GM19397 (cell line): ENCODE results near the gene EML2.
"Not testable (repeated sequence)": the region's sequence is repeated elsewhere in the genome, so short reads cannot be mapped to it uniquely, and the experiment has no call there.

ENCODE experiments used
- ATAC-seq: cut with Tn5 transposase; IDR thresholded peaks from one replicate; pipeline ENCODE4 v1.9.1; 2021; ENCODE audit warnings: mild to moderate bottlenecking, moderate library complexity; ENCODE audit not compliant: unreplicated experiment

EML2 gene

DNA sequence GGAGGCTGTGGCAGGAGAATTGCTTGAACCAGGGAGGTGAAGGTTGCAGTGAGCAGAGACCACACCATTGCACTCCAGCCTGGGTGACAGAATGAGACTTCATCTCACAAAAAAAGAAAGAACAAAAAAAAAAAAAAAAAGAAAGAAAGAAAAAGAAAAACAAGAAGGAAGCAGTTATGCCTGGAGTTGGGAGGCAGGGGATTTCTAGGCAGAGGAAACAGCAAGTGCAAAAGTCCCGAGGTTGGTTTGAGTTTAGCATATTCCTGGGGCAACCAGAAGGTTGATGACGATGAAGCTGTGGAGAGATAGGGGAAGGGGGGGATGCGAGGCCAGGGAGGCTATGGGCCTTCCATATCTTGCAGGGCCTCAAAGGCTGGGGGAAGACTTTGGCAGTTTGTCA is 11.5 kb upstream of the EML2 start:
- no peak for ATAC-seq

DNA sequence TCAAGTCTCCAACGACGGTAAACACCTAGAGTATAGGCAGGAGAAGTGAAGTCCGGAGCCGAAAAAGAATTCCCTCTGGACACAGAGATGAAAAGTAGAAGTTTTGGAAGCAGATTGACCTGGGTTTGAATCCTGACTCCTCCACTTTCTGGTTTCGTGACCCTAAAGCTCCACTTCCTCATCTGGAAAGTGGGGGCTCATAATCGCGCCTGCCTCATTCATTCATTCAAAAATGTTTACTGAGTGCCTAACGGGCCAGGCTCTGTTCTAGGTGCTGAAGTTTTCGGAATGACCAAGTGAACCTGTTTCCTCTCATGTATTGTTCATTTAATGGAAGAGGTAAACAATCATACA is 7.1 kb upstream of the EML2 start:
- ATAC-seq = no peak

DNA sequence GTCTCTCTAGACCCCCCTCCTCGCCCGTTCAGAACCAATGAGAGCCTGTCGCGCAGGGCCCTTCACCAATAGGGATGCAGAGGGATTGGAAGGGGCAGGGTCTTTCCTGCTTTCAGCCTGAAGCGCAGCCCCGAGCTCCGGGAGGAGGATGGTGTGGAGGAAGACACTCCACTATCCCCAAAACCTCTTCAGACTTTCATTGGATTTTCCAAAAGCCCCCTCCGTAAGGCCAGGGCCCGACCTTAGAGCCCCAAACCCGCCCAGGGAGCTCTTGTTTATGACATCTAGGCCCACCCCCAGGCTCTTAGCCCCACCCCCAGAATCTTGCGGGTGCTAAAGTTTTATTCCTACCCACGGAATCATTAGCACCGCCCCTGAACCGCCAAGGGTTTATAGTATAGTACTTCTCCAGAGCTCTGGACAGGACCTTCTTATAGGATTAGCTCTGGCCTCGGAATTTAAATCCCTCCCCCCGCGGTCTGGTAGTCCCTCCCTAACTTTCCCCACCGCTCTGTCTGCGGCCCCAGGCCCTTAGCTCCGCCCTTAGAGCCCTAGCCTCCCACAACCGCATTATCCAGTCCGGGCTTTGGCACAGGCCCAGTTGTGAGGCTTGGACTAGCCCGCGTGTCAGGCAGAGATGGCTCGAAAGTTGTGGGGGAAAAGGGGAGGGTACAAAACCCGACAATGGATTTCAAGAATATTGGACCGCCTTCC is 6.6 kb upstream of the EML2 start:
- peak; percentile 30 for ATAC-seq

DNA sequence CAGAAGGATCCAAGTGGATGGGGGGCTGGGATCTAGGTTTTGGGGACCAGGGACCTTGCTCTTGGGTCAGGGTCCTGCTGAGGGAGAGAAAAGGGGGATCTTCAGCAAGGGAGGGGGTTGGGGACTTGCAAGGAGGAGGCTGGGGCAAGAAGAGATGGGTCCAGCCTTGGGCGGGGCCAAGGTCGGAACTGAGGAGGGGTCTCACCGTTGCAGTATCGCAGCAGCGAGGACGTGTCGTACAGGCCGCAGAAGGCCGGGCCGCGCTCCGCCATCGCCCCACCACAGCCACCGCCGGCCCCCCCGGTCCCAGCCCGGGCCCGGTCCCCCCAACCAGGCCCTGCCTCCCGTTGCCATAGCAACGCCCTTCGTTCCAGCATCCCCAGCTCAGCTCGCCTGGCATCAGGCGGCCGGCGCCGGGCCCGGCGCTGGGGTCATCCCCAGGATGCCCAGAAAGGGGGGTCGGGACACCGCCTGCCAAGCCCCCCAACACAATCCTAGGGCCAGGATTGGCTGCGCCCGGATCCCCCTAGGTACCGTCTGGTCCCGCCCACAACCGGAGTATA is 6.0 kb upstream of the EML2 start:
- no peak for ATAC-seq

DNA sequence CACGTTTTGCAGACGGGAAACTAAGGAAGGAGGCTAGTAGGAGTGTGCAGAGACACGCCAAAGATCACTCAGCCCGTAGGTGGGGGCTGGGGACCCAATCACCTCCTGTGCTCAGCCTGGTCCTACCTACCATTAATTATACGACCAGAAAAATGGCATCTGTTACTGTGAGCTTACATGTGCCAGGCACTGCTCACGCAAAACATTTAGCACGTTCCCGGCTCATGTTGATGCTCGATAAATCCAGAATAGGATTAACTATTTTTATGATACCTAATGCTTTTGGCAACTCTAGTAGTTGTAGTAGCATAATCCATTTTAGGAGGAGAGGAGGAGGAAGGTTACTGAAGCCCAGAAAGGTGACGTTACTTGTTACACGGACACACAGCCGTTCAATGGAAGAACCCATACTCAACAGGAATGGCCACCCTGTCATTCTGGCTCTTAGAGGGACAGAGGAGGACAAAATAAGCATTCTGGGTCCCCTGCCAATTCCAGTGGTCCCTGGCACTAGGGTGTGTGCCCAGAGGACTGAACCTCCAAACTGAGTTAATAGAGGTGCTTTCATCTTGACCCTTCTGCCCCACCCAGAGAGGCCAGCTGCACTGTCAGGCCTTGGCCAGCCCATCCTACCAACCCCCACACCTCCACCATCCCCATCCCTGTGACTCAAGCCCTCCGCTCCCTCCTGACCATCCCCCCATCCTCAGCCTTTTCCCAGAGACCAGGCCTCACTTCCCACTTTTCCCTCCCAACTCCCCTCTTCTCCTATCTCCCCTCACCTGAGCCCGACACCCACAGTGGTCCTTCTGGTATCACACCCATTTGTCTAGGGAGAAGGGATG is 5.0 kb upstream of the EML2 start:
- no peak for ATAC-seq

DNA sequence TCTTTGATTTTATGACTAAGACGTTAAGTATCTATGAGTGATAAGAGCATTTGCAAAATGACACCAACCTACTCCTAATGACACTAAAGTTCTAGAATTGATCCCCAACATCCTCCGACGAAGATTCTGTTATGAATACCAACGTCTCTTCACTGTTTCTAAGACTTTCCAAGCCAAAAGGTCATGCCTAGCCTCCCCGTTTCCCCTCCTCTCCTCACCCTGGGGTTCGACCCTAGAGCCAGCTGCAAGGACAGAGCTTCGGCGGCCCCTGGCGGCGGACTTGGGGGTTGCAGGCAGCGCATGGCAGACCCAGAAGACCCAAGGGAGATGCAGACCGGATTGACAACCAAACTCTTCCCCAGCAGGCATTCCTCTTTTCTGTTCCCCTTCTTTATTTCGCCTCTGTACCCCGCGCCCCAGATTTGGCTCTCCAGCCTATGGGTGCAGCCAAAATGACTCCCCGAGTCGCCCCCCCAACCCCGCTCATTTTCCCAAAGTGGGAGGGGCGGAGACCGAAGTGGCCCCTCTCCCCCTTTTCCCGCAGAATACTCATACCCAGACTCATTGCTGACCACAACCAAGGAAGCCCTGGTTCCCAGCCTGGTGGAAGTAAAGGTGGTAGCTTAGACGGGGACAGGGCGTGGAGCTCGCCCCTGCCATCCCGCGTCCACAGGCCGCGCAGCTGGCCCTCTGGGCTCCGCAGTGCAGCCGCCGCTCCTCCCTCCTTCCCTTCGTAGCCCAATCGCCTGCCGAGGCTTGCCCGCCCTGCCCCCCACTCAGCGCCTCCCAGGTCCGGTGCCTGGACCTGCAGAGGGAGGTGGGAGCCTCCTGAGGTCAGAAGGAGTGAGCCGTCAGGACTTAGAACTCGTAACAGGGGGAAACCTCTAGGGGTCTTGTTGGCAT is 4.1 kb upstream of the EML2 start:
- no peak for ATAC-seq

DNA sequence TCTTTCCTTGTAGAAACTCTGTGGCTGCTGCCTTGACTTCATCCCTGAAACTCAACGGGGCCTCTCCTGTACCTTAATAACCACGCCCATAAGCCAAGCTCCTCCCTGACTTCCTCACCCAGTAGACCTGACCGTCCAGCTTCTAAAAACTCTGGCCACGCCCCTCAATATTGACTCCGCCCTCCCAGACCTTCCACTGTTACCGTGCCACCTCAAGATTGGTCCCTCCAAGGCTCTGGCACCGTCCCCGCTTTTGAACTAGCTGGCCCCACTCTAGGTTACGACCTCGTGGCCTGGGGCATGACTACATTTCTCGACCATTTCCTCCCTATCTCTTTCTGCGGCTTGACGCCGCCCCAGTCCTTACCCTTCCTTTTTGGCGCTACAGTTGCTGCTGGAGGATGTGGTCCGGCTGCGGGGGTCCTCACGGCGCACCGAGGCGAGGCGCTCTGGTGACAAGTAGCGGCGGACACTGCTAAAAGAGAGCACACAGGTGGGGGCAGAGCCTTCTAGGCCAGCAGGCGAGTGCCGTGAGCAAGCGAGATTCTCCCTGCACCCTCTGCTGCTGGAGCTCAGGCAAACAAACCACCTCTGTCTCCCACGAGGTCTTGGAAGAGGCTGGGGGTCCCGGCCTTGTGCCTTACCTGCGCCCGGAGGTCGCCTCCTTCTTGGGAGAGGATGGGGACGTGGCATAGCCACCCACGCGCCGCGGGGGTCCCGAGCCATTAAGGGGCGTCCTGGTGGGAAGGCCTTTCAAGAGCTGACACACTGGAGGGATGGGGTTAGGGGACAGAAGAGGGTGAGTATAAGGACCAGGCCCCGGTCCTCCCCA is 2.3 kb upstream of the EML2 start:
- peak; percentile 34 for ATAC-seq

DNA sequence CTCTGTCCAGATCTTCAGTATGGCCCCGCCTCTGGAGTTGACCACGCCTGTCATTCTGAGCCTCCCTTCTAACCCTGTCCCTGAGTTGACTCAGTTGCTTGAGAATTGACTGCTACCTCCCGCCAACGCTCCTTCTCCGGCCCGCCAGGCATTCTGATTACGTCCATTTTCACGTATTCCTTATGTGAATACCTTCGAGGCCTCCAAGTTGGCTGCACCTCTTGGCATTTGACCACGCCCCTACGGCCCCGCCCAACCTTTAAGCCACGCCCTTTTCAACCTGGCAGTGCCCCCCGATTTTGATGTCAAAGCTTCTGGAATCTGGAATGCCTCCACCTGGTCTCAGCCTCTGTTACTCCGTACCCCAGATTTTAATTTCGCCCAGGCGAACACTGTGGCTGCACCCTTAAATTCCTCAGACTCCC is 1.7 kb upstream of the EML2 start:
- no peak for ATAC-seq

DNA sequence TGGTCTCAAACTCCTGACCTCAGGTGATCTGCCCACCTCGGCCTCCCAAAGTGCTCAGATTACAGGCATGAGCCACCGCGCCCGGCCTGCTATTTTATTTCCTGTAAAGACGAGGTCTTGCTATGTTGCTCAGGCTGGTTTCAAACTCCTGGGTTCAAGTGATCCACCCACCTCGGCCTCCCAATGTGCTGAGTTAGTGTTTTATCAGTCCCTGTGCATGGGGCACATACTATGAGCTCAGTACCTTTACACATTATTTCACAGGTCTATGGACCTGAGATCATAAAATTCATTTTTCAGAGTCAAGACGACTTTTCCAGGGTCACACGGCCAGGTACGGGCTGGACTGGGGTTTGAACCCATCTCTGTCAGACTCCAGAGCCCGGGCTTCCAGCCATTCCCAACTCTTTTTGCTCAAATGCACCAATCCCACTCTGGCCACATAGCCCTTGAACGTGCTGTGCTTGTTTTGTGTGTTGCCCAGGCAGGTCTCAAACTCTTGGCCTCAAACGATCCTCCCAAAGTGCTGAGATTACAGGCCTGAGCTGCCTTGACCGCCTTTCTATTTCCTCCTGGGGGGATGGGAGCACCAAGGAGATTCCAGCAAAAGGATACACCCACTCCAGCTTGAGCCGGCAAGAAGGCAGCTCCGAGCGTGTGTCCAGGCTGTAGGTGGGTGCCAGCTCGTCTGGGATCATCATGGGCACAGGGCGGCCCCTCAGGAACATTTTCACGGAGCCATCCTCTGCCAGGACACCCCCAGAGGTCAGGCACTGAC is 1.1 kb downstream of the EML2 start:
- no peak for ATAC-seq

DNA sequence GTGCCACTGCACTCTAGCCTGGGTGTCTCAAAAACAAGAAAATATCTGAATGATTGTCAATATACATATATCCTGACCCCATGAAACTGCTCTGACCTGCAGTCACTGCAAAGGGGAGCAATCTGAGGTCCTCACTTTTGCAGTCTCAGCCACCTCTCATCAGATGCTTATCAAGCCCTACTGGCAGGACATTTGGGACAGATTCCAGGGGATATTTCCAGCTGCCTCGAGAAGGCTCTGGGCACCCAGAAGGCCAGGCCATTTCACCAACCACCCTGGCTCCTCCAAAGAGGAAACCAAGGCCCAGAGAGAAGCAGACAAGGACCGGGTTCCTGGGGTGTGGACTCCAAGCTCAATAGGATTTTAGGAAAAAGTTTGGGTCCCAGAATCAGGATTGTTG is 2.3 kb downstream of the EML2 start:
- ATAC-seq = no peak

DNA sequence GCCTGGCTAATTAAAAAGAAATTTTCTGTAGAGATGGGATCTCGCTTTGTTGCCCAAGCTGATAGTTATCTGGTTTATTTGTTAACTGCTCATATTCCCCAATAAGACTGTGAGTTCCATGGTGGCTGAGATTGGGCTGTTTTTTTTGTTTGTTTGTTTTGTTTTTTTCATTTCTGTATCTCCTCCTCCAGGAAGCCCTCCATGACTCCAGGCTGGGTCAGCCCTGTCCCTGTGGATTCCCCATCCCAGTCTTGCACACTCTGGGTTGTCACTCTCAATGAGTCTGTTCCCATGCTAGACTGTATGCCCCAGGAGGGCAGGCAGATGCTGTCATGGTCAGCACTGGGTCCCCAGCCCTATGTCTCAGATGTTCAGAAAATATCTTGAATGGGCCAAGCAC is 2.9 kb downstream of the EML2 start:
- ATAC-seq = no peak

DNA sequence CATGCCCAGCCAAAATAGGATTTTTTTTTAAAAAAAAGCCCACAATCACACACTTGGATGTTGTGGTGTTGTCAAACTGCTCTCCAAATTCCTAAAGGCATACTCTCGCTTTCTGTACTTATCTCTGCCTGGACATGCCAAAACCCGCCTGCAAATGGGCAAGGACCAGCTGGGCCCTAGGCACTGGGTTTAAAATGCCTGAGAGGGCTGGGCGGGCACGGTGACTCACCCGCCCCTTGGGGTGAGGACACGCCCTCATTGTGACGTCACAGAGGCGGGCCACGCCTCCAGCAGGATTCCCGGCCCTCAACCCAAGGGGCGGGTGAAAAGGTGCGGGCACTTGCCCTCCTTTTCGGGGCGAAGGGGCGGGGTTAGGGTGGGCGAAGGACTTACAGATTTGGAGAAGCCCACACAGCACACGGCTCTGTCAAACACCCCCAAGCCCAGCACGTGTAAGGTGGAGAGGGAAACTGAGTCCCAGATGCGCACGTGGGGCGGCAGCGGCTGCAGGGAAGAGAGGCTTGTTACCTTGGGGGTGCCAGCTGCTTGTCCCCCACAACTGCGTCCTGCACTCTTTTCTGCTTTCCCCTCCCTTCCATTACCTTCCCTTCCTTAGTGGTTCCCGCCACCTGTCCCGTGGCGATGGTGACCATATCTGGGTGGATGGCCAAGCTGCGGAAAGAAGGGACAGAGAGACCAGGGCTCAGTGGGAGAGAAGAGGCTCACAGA is 6.6 kb downstream of the EML2 start:
- no peak for ATAC-seq

DNA sequence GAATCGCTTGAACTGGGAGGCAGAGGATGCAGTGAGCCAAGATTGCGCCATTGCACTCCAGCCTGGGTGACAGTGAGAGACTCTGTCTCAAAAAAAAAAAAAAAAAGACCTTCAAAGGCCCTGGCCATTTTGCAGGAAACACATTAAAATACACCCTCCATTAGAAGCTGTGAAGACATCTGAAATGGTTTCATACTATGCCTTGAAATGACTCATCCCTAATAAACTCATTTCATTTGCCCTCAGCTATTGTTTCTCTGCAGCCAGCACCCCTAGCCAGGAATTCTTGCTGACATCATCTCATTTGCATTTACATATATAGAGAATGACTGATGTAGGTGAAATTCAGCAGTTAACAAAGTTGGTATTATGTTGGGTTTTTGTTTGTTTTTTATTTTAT is 8.7 kb downstream of the EML2 start:
- ATAC-seq = no peak

DNA sequence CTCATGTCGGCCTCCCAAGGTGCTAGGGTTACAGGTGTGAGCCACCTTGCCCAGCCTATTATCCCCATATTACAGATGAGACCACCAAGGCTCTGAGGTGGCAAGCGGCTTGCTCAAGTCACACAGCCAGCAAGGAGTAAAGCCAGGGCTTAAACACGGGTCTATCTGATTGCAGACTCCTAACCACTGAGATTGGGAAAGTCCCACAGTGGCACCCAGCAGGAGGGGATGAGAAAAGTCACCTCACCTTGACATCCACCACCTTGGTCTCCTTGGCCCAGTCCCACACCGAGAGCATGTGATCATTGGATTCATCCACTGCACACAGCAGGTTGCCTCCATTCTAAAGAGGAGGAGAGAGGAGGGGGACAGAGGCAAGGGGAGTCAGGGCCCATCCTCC is 9.5 kb downstream of the EML2 start:
- no peak for ATAC-seq

DNA sequence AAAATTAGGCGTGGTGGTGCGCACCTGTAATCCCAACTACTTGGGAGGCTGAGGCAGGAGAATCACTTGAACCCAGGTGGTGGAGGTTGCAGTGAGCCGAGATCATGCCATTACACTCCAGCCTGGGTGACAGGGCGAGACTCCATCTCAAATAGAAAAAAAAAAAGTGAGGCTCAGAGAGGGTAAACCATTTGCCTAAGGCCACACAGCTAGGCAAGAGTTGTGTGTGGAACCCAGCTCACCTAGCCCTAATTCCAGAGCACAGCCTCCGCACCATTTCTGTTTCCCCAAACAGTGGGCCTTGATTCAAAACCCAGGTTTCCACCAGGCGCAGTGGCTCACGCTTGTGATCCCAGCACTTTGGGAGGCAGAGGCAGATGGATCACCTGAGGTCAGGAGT is 11.0 kb downstream of the EML2 start:
- ATAC-seq = not testable (repeated sequence)

DNA sequence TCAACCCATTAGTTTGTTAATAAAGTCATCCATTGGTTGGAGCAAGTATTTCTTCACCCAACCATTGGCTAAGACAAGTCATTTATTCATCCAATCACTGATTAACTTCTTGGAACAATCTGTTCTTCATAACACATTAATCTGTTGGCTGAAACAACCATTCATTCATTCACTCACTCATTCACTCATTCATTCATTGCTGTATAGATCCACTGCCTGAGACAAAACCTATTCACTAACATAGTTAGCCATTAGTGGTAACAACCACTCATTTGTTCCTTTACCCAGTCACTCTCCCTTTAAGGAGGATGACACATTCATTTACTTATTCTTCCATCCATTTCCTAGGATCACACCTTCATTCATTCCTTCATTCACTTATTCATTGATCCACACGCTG is 15.2 kb downstream of the EML2 start:
- ATAC-seq = no peak

DNA sequence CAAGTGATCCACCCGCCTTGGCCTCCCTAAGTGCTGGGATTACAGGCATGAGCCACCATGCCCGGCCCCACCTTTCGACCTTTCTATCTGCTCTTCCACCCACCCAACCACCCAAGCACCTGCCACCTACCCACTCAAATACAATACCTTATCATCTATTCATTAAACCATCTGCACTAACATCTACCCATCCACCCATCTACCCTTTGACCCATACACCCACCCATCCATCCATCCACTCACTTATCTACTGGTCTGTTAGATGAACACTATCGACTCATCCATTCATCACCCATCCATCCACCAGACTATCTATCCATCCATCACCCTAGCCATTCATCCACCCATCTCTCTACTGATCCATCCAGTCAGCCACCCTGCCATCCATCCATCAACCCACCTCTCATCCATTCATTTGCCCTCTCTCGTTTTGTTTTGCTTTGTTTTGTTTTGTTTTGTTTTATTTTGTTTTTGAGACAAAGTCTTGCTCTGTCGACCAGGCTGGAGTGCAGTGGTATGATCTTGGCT is 17.2 kb downstream of the EML2 start:
- ATAC-seq = no peak

DNA sequence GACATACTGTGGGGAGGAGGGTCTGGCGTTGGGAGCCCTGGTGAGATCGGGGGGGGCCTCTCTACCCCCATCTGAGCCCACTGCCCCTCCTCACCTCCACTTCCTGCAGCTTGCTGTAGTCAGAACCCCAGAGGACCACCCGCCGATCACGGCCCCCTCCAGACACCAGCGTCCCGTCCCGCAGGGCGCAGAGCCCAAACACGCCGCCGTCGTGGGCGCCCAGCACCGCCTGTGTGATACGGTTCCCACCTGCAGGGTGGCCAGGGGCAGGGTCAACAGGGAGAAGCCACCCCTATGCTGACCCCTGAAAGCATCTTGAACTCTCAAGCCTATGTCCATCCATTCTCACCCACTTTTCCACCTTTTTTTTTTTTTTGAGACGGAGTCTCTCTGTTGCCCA is 17.8 kb downstream of the EML2 start:
- no peak for ATAC-seq

DNA sequence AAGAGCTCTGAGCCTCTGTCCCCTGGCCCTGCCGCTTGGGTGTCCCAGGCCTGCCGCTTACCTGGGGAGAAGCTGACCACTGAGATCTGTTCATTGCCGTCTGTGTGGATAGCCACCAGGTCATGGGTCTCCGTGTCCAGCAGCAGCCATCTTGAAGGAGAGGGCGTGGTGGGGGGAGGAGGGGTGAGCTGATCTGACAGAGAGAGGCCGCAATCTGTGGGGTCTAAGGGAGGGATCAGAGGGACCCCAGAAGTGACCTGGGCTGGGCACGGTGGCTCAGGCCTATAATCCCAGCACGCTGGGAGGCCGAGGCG is 22.5 kb downstream of the EML2 start:
- no peak for ATAC-seq
